K562 (cell line): ENCODE measurements around the gene PTHLH. TPM values are rescaled to one million over a fixed set of nuclear protein-coding genes. Genes with fewer than 3 reads are reported as not detected.

Source experiments
- ATAC-seq: fragments of 200-7000 bp; cut with Tn5 transposase; 3 replicates; pipeline ENCODE4 v1.9.1; 2020; ENCODE audit warnings: moderate library complexity
- BruUV-seq: library from RNA; stranded (reverse); fragments of 400-500 nt; replicated peaks from 2 replicates; lab custom pipeline; 2021; lab: Mats Ljungman, UMichigan
- CTCF ChIA-PET: fragments of 300-600 bp; formaldehyde crosslinking; extraction: SDS; loops from one replicate; lab custom pipeline; 2021; ENCODE audit warnings: low intra/inter-chr PET ratio; lab: Yijun Ruan, JAX
- POLR2A ChIA-PET: fragments of 300-600, 350-650 bp; sonication (Branson Sonifier 250); formaldehyde crosslinking; extraction: SDS; loops from one replicate; lab custom pipeline; 2021; ENCODE audit warnings: antibody characterized with exemption, inconsistent platforms; lab: Yijun Ruan, JAX
- DNase-seq, 4 experiments: peaks; one replicate each; pipeline versions ENCODE4 v3.0.0 to v3.0.0-alpha.2; 2011 to 2018; ENCODE audit warnings: low spot score in 3 of 4, mixed read lengths in 3 of 4; ENCODE audit errors: extremely low read depth in 1 of 4
- FAIRE-seq: peaks from 2 replicates; lab custom pipeline; 2011; peaks lifted over from hg19 to GRCh38; lab: Jason Lieb, UNC
- H2AFZ ChIP-seq: 2 replicates; pipeline ENCODE4 v1.6.0; 2011; ENCODE audit warnings: low read depth, low read length, control low read depth, inconsistent platforms
- H3K27ac ChIP-seq: fragments of 200-600 bp; 3 replicates; pipeline ENCODE4 v1.8.0; 2011; ENCODE audit warnings: low read depth, mild to moderate bottlenecking, control low read depth, inconsistent platforms, low read length, moderate library complexity, mixed read lengths; ENCODE audit errors: extremely low read depth
- H3K27me3 ChIP-seq, 2 experiments: fragments of 300-600 bp in 1 of 2; 2 replicates in 1 of 2; 3 replicates in 1 of 2; pipeline versions ENCODE4 v1.6.0 to v1.8.0; 2011; ENCODE audit warnings: inconsistent platforms in 2 of 2, low read length in 2 of 2, mild to moderate bottlenecking in 1 of 2, mixed read lengths in 1 of 2, moderate library complexity in 1 of 2; ENCODE audit not compliant: control insufficient read depth in 2 of 2, insufficient read depth in 2 of 2
- H3K36me3 ChIP-seq: fragments of 300-600 bp; 3 replicates; pipeline ENCODE4 v1.8.0; 2011; ENCODE audit warnings: mild to moderate bottlenecking, low read length, inconsistent platforms; ENCODE audit not compliant: control insufficient read depth, insufficient read depth
- H3K4me1 ChIP-seq, 2 experiments: fragments of 200-600 bp in 1 of 2; replicated peaks in 1 of 2; 2 replicates in 1 of 2; 3 replicates in 1 of 2; pipeline versions ENCODE4 v1.5.1 to v1.8.0; 2011; ENCODE audit warnings: inconsistent platforms in 2 of 2, low read length in 2 of 2, mild to moderate bottlenecking in 1 of 2, mixed read lengths in 1 of 2, moderate library complexity in 1 of 2; ENCODE audit not compliant: control insufficient read depth in 2 of 2, insufficient read depth in 2 of 2
- H3K4me2 ChIP-seq: 2 replicates; pipeline ENCODE4 v1.6.1; 2011; ENCODE audit warnings: low read length, control low read depth, inconsistent platforms, mixed read lengths; ENCODE audit not compliant: insufficient read depth
- H3K4me3 ChIP-seq: fragments of 200-600 bp; sonication (generic), shearing (Covaris generic); 2 replicates; pipeline ENCODE4 v1.5.1; 2016; ENCODE audit warnings: control low read depth, inconsistent platforms
- H3K79me2 ChIP-seq: fragments of 200-600 bp; 3 replicates; pipeline ENCODE4 v1.8.0; 2011; ENCODE audit warnings: low read length, inconsistent platforms; ENCODE audit not compliant: control insufficient read depth, insufficient read depth
- H3K9ac ChIP-seq, 2 experiments: 2 replicates each; pipeline versions ENCODE4 v1.6.0 to v1.6.1; 2011; ENCODE audit warnings: low read depth in 2 of 2, low read length in 2 of 2, control low read depth in 1 of 2, inconsistent platforms in 1 of 2, mild to moderate bottlenecking in 1 of 2, mixed read lengths in 1 of 2; ENCODE audit not compliant: insufficient read depth in 1 of 2
- H3K9me1 ChIP-seq: one replicate; pipeline ENCODE4 v1.6.0; 2011; ENCODE audit warnings: inconsistent platforms, mild to moderate bottlenecking, low read length, moderate library complexity; ENCODE audit not compliant: control insufficient read depth, insufficient read depth
- H3K9me3 ChIP-seq: replicated peaks from 2 replicates; pipeline ENCODE4 v1.5.1; 2011; ENCODE audit warnings: low read depth, low read length, inconsistent platforms; ENCODE audit not compliant: control insufficient read depth, insufficient read depth
- H4K20me1 ChIP-seq: replicated peaks from 2 replicates; pipeline ENCODE4 v1.6.1; 2011; ENCODE audit warnings: low read length, inconsistent platforms, mixed read lengths; ENCODE audit not compliant: control insufficient read depth, insufficient read depth
- CBX5 ChIP-seq: IDR thresholded peaks from 2 replicates; pipeline ENCODE4 v1.6.1; 2014; ENCODE audit warnings: low read depth, borderline replicate concordance
- ELF1 ChIP-seq: fragments of 200-800 bp; sonication (Bioruptor generic); IDR thresholded peaks from 2 replicates; pipeline ENCODE4 v1.6.1; 2016; ENCODE audit warnings: missing genetic modification characterization, missing compliant biosample characterization
- FOSL1 ChIP-seq: fragments of 200-800 bp; sonication (Bioruptor generic); conservative IDR thresholded peaks from 2 replicates; pipeline ENCODE4 v1.6.1; 2016; ENCODE audit warnings: missing genetic modification characterization, missing compliant biosample characterization
- GABPA ChIP-seq: fragments of 200-800 bp; sonication (Bioruptor generic); conservative IDR thresholded peaks from 2 replicates; pipeline ENCODE4 v1.6.1; 2016; ENCODE audit warnings: low read depth, missing genetic modification characterization, missing compliant biosample characterization
- GATAD2A ChIP-seq: fragments of 450-650 bp; IDR thresholded peaks from 2 replicates; pipeline ENCODE4 v1.6.1; 2017
- KAT7 ChIP-seq: sonication (generic); formaldehyde crosslinking; IDR thresholded peaks from 2 replicates; pipeline ENCODE4 v1.8.0; 2022; ENCODE audit warnings: missing genetic modification reagents, mild to moderate bottlenecking, borderline replicate concordance
- NUFIP1 ChIP-seq: fragments of 450-650 bp; IDR thresholded peaks from 2 replicates; pipeline ENCODE4 v1.6.1; 2018; ENCODE audit not compliant: partially characterized antibody
- ZBTB7A ChIP-seq: IDR thresholded peaks from 2 replicates; pipeline ENCODE4 v1.6.1; 2011; ENCODE audit warnings: low read depth, mild to moderate bottlenecking, low read length, moderate library complexity, borderline replicate concordance; ENCODE audit not compliant: control insufficient read depth
- ZNF277 ChIP-seq: fragments of 250-450 bp; sonication (Bioruptor Pico); IDR thresholded peaks from 2 replicates; pipeline ENCODE4 v1.8.0; 2022; ENCODE audit warnings: inconsistent platforms, mild to moderate bottlenecking, moderate library complexity, borderline replicate concordance
- ZNF318 ChIP-seq, 2 experiments: fragments of 450-650 bp; IDR thresholded peaks; 2 replicates each; pipeline ENCODE4 v1.6.1; 2016; ENCODE audit warnings: mild to moderate bottlenecking in 2 of 2, borderline replicate concordance in 1 of 2, low read depth in 1 of 2, moderate library complexity in 1 of 2
- ZNF668 ChIP-seq: fragments of 250-450 bp; sonication (Bioruptor Pico); IDR thresholded peaks from 2 replicates; pipeline ENCODE4 v1.8.0; 2022; ENCODE audit warnings: mild to moderate bottlenecking, inconsistent platforms
- WGBS: fragments of 100-300 bp; shearing (Covaris generic); methylation state at CpG from one replicate; pipeline ENCODE4 v1.1.6; 2016; ENCODE audit warnings: low coverage, mixed read lengths; ENCODE audit not compliant: insufficient coverage; ENCODE audit errors: missing lambda C conversion rate; 5-methylcytosine and 5-hydroxymethylcytosine counted together
- in situ Hi-C: fragments of 300-500 bp; cut with MboI; formaldehyde crosslinking; loops from 4 replicates; pipeline ENCODE4 v1.15.0; 2018; ENCODE audit warnings: inconsistent platforms, mixed read lengths
- intact Hi-C: fragments of 100-400 bp; cut with micrococcal nuclease; formaldehyde crosslinking; loops from 2 replicates; pipeline ENCODE4 v1.14.2; 2022
- polyA plus RNA-seq, 8 experiments: library from polyadenylated mRNA; depleted of rRNA in 4 of 8; stranded (reverse) in 5 of 8; unstranded in 3 of 8; fragments of >200 nt; fragmentation: Nextera tagmentation in 2 of 8; fragmentation: Illumina TruSeq in 1 of 8; extraction: Ambion mirVana in 2 of 8; extraction: Trizol in 1 of 8; gene quantifications; 2 replicates each; pipeline versions ENCODE4 v1.2.1 to v1.2.3, GENCODE V29; 2011 to 2014; ENCODE audit warnings: inconsistent platforms in 1 of 8, missing spikeins in 1 of 8
- total RNA-seq, 7 experiments: library from RNA; depleted of rRNA in 6 of 7; stranded (reverse); fragments of >200 nt in 6 of 7; fragmentation: Illumina TruSeq in 2 of 7; extraction: Trizol in 2 of 7; gene quantifications; 2 replicates each; pipeline versions ENCODE4 v1.2.1 to v1.2.3, GENCODE V29; 2011 to 2021; ENCODE audit warnings: low replicate concordance in 1 of 7

PTHLH gene
- total and polyA plus RNA-seq, 9 of the 15 experiments (the other 6 are each of a cell fraction or from before 2014, with no cell fraction given), result 0.14 to 2.5 (median 0.74) TPM

- CTCF ChIA-PET, result no interaction called here
- no peak for TF ChIP-seq ZNF668
- TF ChIP-seq CBX5, result no peak
- no peak for TF ChIP-seq NUFIP1
- no peak for TF ChIP-seq ZNF318 (IDR thresholded peaks at IDR 0.05; ENCODE audit: borderline replicate concordance in 1 of 2, low read depth in 1 of 2)
- TF ChIP-seq ZNF277 (CRISPR knock-in tag), result no peak
- TF ChIP-seq ZBTB7A, result no peak
- TF ChIP-seq GATAD2A, result no peak
- TF ChIP-seq FOSL1 (tag), result no peak
- TF ChIP-seq GABPA, result no peak
- no peak for TF ChIP-seq KAT7 (CRISPR knock-in tag)
- no peak for TF ChIP-seq ELF1 (tag)
Measured at GRCh38 chr12:27996761-27997160, 24.2 kb upstream of the PTHLH start.

More at GRCh38 chr12:27996761-27997160, 24.2 kb upstream of the PTHLH start:
- Histone ChIP-seq H3K27me3 (no peaks in the 10 kb centered on the region), H3K9me1 (no peaks in the 10 kb centered on the region), H3K4me2 (no peak overlapping the region), H3K4me3 (no peak overlapping the region), H3K4me1 (no peaks in the 10 kb centered on the region), H3K9me3 (no peaks in the 10 kb centered on the region), H3K36me3 (no peaks in the 10 kb centered on the region), H2AFZ (no peak overlapping the region), H3K27ac (no peak overlapping the region), H3K9ac (no peak overlapping the region), H3K79me2 (no peaks in the 10 kb centered on the region), H4K20me1 (no peaks in the 10 kb centered on the region)
- intact Hi-C loops (no loop called here), in situ Hi-C loops (no loop called here)
- FAIRE-seq (no peak), DNase-seq (no peak), ATAC-seq (no peak)
- BruUV-seq, result no TSS peak
- WGBS, result 54% methylated on average over 3 of the region's 3 CpGs
- POLR2A ChIA-PET, result no interaction called here
